Mucosa of stomach (tissue), 1 donor: ENCODE data around the gene MRPL41.
"Not testable (repeated sequence)": the region's sequence is repeated elsewhere in the genome, so short reads cannot be mapped to it uniquely, and the experiment has no call there.

Experiments used
- H3K27me3 ChIP-seq: one replicate; pipeline ENCODE4 v1.7.0; 2013; ENCODE audit warnings: mild to moderate bottlenecking, low read length; ENCODE audit not compliant: control insufficient read depth, insufficient read depth
- H3K36me3 ChIP-seq: one replicate; pipeline ENCODE4 v1.7.0; 2013; ENCODE audit warnings: low read length; ENCODE audit not compliant: control insufficient read depth, insufficient read depth
- H3K4me1 ChIP-seq: one replicate; pipeline ENCODE4 v1.7.0; 2013; ENCODE audit warnings: mild to moderate bottlenecking, low read length; ENCODE audit not compliant: control insufficient read depth, insufficient read depth
- H3K4me3 ChIP-seq: one replicate; pipeline ENCODE4 v1.7.0; 2013; ENCODE audit warnings: low read length
- H3K9ac ChIP-seq: one replicate; pipeline ENCODE4 v1.7.0; 2013; ENCODE audit warnings: mild to moderate bottlenecking, low read length, moderate library complexity
- H3K9me3 ChIP-seq: one replicate; pipeline ENCODE4 v1.7.0; 2013; ENCODE audit warnings: mild to moderate bottlenecking, low read length, moderate library complexity; ENCODE audit not compliant: control insufficient read depth
- donor health status: Pancreatic carcinoma.

Gene MRPL41

DNA sequence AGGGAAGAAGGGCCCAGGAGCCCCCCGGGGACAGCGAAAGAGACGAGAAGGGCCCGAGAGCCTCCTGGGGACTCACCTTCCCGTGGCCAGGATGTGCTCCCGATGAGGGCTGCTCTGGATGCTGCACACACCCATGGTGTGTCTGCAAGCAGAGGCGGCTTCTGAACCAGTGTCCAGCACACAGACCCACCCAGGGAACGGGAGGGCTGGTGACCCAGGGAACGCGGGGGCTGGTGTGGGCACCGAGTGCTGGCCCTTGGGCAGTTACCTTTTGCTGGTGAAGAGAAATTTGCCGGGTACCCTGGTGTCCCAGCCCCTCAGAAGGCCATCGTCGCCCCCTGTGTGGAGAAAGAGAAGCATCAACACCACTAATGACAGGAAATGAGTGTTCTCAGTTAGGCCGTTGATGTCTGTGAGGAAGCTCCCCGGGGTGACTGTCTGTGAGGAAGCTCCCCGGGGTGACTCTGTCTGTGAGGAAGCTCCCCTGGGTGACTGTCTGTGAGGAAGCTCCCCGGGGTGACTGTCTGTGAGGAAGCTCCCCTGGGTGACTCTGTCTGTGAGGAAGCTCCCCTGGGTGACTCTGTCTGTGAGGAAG lies 13.2 kb downstream of the MRPL41 start:
- Histone ChIP-seq H3K9ac (no peak overlapping the region), H3K36me3 (no peaks in the 10 kb centered on the region)

DNA sequence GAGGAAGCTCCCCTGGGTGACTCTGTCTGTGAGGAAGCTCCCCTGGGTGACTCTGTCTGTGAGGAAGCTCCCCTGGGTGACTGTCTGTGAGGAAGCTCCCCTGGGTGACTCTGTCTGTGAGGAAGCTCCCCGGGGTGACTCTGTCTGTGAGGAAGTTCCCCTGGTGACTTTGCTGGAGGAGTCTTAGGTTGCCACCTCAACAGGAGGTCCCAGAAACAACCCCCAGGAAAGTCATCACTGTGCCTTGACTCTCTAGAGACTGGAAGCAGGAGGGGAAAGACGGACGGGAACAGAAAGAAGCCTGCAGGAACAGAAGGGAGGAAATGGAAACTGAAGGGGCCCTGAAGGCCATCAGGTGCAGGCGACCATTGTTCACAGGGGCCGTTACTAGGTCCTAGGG lies 16.8 kb downstream of the MRPL41 start:
- H3K4me3 ChIP-seq, H3K27me3 ChIP-seq, H3K9ac ChIP-seq, H3K36me3 ChIP-seq, H3K9me3 ChIP-seq, H3K4me1 ChIP-seq: not testable (repeated sequence)

More for the DNA sequence above, 13.2 kb downstream of the MRPL41 start:
- Histone ChIP-seq H3K27me3 (no peaks in the 10 kb centered on the region), H3K9me3 (no peaks in the 10 kb centered on the region), H3K4me1 (no peaks in the 10 kb centered on the region), H3K4me3 (no peak overlapping the region)

DNA sequence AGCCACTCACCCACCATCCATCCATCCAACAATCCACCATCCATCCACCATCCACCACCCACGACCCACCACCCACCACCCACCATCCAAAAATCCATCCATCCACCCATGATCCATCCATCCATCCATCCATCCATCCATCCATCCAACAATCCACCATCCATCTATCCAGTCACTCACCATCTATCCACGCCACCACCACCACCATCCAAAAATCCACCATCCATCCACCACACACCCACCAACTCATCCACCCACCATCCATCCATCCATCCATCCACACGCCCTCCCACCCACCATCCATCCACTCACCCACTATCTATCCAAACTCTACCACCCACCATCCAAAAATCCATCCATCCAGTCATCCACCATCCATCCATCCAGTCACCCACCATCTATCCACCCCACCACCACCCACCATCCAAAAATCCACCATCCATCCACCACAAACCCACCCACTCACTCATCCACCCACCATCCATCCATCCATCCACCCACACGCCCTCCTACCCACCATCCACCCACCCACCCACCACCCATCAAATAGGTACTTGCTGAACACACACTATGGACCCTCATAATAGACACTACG lies 18.0 kb downstream of the MRPL41 start:
- no peaks in the 10 kb centered on the region for H3K9me3 ChIP-seq
- no peak overlapping the region for H3K9ac ChIP-seq
- no peaks in the 10 kb centered on the region for H3K36me3 ChIP-seq
- no peak overlapping the region for H3K4me3 ChIP-seq
- H3K27me3 ChIP-seq: no peaks in the 10 kb centered on the region
- no peaks in the 10 kb centered on the region for H3K4me1 ChIP-seq

DNA sequence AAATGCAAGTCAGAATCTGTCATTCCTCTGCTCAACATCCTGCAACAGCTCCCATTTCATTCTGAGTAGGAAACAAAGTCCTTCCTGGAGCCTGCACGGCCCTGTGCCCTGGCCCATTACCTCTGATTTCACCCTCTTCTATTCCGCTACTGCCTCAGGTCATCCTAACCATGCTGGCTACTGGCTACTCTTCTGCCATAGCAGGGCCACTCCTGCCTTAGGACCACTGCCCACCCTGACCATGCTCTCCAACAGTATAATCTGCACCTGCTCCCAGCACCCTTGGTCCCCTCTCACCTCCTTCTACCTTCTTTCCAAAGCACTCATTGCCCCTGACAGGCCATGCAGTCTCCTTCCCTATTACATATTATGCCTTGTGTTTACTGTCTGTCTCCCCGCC lies 18.9 kb downstream of the MRPL41 start:
- Histone ChIP-seq H3K36me3 (no peaks in the 10 kb centered on the region), H3K9ac (no peak overlapping the region), H3K27me3 (no peaks in the 10 kb centered on the region), H3K4me1 (no peaks in the 10 kb centered on the region), H3K9me3 (no peaks in the 10 kb centered on the region), H3K4me3 (no peak overlapping the region)

DNA sequence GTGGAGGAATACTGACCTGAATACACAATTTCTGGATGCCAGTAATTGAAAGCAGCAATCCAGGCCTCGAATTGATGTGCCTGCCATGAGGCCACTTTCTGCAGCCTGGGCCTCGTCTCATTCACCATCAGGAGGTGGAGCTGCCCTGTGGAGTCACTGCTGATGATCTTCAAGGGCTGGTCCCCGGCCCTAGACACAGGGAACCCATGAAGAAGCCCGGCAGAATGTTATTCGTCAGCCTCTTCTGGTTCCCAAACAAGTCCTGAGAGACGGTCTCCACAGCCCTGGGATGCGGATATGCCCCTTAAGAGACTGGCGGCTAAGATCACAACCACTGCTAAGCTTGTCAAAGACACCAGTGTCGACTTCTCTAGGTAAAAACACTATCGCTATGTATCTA lies 22.5 kb downstream of the MRPL41 start:
- Histone ChIP-seq H3K9ac (no peak overlapping the region), H3K27me3 (no peaks in the 10 kb centered on the region), H3K36me3 (no peaks in the 10 kb centered on the region), H3K4me3 (no peak overlapping the region), H3K9me3 (no peaks in the 10 kb centered on the region), H3K4me1 (peaks cover 15% of the 10 kb centered on the region)

DNA sequence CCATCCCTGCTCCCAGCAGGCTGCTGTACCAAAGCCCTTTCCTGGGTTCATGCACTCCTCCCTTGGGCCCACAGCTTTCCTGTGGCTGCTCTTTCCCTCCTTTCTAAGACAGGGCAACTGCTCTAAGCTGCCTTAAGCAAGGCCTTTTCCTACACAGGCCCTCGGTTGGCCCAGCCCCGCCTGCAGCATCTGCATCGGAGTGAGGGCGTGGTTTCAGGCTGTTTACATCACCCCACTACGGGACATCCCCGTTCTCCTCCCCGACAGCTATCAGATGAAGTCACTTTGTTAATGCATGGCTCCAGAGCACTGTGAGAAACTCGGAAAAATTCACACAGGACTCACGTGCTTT lies 23.7 kb downstream of the MRPL41 start:
- Histone ChIP-seq H3K9me3 (no peaks in the 10 kb centered on the region), H3K27me3 (no peaks in the 10 kb centered on the region), H3K36me3 (no peaks in the 10 kb centered on the region), H3K4me3 (no peak overlapping the region), H3K9ac (no peak overlapping the region), H3K4me1 (peaks cover 17% of the 10 kb centered on the region)

DNA sequence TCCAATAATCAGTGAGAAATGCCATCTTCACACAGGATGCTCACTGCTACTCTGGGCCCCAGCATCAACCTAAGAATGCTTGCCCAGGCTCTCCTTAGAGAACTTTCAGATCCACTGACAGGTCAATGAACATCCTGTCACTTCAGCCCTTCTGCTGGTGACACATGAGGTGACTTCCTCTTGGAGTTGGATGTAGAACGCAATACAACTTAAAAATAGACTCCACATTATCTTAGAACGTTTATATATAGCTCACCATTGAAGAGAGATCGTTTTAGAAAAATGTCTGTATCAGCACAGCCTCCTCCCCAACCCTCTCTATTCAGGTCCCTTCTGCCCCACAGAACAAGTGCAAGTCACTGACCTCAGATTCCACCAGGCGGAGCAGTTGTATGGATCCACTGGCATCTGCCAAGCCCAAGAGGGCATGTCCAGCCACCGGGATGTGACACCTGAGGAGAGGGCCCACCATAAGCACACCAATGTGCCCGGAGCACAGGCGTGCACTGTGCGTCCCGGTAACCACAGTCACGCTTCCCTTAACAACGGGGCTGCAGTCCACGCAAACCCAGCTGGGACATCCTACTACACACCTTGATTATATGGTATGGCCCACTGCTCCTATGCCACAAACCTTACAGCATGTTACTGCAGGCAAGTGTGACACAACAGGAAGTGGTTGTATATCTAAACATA lies 24.2 kb downstream of the MRPL41 start:
- Histone ChIP-seq H3K36me3 (no peaks in the 10 kb centered on the region), H3K9me3 (no peaks in the 10 kb centered on the region), H3K4me3 (no peak overlapping the region), H3K27me3 (no peaks in the 10 kb centered on the region), H3K9ac (no peak overlapping the region), H3K4me1 (peaks cover 17% of the 10 kb centered on the region)

DNA sequence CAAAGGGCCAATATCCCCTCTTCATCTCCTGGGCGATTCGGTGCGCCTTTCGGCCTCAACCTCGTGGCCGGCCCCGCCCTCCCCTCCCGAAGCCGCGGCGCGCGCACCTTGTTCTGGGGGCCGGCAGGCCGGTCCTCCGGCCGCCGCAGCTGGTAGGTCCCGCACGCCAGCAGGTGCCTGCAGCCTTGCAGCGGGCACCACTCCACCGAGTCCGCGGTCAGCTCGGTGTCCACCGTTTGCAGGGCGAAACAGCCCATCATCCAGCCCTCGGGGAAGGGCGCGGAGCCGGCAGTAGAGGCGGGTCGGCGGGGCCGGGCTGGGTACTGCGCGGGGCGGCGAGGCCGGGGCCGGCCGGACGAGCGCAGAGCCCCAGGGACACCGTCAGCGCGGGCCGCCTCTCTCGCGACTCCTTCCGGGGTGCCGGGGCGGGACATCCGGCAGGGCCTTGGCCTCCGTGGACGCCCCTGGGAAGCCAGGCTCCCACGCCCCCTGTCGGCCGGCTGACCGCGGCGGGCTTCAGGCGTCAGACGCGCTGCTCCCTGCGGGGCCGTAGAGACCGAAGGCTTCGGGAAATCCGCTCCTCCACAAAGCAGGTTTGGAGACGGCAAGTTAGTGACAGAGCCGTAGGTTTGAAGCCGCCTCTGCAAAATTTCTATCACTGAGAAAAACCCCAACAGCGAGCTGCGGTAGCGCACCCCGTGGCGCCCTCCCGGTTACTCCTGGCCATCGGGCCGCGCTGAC lies 27.0 kb downstream of the MRPL41 start, which contains the start of gene DPH7:
DPH7 (minus strand) TSS at position 408 of the 741 bp plus-strand sequence; CDS start at position 260, 148 bp downstream.
- Histone ChIP-seq H3K4me3 (peak within 1 kb of the TSS; percentile 80), H3K9me3 (no peaks in the 10 kb centered on the region), H3K9ac (peak within 1 kb of the TSS; percentile 65), H3K36me3 (no peaks in the 10 kb centered on the region), H3K4me1 (peaks cover 17% of the 10 kb centered on the region), H3K27me3 (no peaks in the 10 kb centered on the region)

DNA sequence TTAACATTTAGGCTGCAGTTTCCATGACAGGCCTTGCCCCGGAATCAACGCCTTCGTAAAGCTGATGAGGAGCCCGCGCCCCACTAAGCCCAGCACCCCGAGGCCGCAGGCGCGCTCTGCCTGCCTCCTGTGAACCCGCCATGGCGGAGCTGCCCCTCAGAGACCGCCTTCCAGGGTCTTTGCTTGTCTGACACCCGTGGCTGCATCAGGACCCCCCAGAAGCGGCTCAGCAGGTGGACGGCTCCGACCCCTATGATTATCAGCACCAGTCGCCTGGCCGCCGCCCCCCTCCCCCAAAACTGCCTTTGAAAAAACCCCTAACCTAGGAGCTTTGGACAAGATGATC lies 27.6 kb downstream of the MRPL41 start:
- no peaks in the 10 kb centered on the region for H3K27me3 ChIP-seq
- H3K4me1 ChIP-seq: peaks cover 17% of the 10 kb centered on the region
- no peaks in the 10 kb centered on the region for H3K36me3 ChIP-seq
- peak overlapping the region; percentile 65 for H3K9ac ChIP-seq
- no peaks in the 10 kb centered on the region for H3K9me3 ChIP-seq
- peak overlapping the region; percentile 80 for H3K4me3 ChIP-seq

DNA sequence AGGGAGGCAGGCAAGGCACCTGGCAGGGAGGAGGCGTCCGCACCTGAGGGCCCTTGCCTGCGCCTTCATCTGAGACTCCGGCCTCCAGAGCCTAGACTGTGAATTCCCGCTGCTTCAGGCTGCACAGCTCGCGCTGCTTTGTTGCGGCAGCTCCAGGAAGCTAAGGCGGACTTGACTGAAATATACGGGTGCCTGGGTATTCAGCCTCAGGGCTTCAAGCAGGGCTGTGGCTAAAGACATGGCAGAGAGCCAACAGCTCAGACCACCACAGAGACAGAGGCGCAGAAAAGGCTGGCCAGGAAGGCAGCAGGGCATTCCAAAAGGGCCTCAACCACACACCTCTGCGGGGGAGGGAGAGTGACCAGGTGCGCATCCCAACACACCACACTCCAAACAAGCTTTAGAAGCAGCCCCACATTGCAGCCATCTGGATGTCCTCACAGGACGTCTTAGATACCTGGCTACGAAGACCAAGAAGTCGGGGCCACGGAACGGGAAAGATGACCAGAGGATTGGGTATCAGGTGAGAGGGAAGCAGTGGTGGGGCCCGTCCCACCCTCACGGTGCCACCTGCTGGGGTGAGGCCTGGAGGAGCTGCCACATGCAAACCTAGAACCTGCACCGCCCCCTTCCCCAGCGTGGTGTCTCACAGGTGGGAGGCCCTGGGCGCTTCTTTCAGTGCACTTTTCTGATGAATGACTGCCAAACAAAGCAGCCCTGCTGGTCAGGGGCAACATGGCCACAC lies 28.7 kb downstream of the MRPL41 start:
- H3K4me3 ChIP-seq: no peak overlapping the region
- H3K27me3 ChIP-seq: no peaks in the 10 kb centered on the region
- no peak overlapping the region for H3K9ac ChIP-seq
- H3K36me3 ChIP-seq: no peaks in the 10 kb centered on the region
- H3K9me3 ChIP-seq: no peaks in the 10 kb centered on the region
- peaks cover 17% of the 10 kb centered on the region for H3K4me1 ChIP-seq

DNA sequence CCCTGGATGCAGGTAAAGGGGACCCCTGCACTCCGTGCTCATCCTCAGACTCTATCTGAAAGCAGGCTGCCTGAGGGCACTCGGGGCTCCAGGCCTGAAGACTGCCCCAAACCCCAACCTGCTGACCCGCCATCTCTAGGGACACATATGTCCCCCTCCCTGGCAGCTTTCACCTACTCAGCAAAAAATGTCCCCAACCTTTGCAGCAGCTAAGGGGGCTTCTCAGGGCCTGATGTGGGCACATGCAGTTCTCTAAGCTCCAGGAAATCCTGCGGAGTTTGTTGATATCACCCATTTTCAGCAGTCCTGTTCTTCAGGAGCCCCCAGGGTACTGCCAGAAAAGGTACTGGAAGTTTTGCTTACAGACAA lies 29.3 kb downstream of the MRPL41 start:
- H3K27me3 ChIP-seq: no peaks in the 10 kb centered on the region
- no peaks in the 10 kb centered on the region for H3K36me3 ChIP-seq
- no peak overlapping the region for H3K9ac ChIP-seq
- H3K4me3 ChIP-seq: no peak overlapping the region
- H3K9me3 ChIP-seq: no peaks in the 10 kb centered on the region
- peaks cover 17% of the 10 kb centered on the region for H3K4me1 ChIP-seq
